ENCODE results near the gene TNFSF10.
"Not testable (repeated sequence)": the region's sequence is repeated elsewhere in the genome, so short reads cannot be mapped to it uniquely, and the experiment has no call there.

TNFSF10 gene

GRCh38 chr3:172522871-172523818, at the start of gene TNFSF10:
TSS of gene TNFSF10 (minus strand) at chr3:172523430. CDS start at chr3:172523384, 46 bp downstream.
- no peak for DNase-seq

- DNase-seq = no peak
Observed at GRCh38 chr3:172569128-172570008, 46.1 kb upstream of the TNFSF10 start.

GRCh38 chr3:172568701-172569100, 45.5 kb upstream of the TNFSF10 start:
- DNase-seq = no peak

GRCh38 chr3:172566785-172567184, 43.6 kb upstream of the TNFSF10 start:
- DNase-seq = not testable (repeated sequence)

- DNase-seq = peak in 1 of 3 experiments; percentile 35
Observed at GRCh38 chr3:172564499-172564898, 41.3 kb upstream of the TNFSF10 start.

GRCh38 chr3:172562871-172563865, 39.9 kb upstream of the TNFSF10 start:
- peak in 2 of 3 experiments; percentile 28 to 68 for DNase-seq

- DNase-seq = peak in 1 of 3 experiments; percentile 21
Observed at GRCh38 chr3:172561897-172562640, 38.8 kb upstream of the TNFSF10 start.

GRCh38 chr3:172560586-172560985, 37.4 kb upstream of the TNFSF10 start:
- DNase-seq = no peak

- DNase-seq = no peak
Observed at GRCh38 chr3:172560026-172560425, 36.8 kb upstream of the TNFSF10 start.

- DNase-seq = no peak
Observed at GRCh38 chr3:172559020-172559419, 35.8 kb upstream of the TNFSF10 start.

- DNase-seq = no peak
Observed at GRCh38 chr3:172557515-172558220, 34.4 kb upstream of the TNFSF10 start.

GRCh38 chr3:172553526-172554252, 30.5 kb upstream of the TNFSF10 start:
- no peak for DNase-seq

GRCh38 chr3:172552607-172553006, 29.4 kb upstream of the TNFSF10 start:
- no peak for DNase-seq

- no peak for DNase-seq
Observed at GRCh38 chr3:172551874-172552273, 28.6 kb upstream of the TNFSF10 start.

GRCh38 chr3:172550347-172550943, 27.2 kb upstream of the TNFSF10 start:
- DNase-seq = no peak

- no peak for DNase-seq
Observed at GRCh38 chr3:172549144-172549543, 25.9 kb upstream of the TNFSF10 start.

- no peak for DNase-seq
Observed at GRCh38 chr3:172546628-172547214, 23.5 kb upstream of the TNFSF10 start.

- DNase-seq = no peak
Observed at GRCh38 chr3:172546105-172546504, 22.9 kb upstream of the TNFSF10 start.

GRCh38 chr3:172544404-172544803, 21.2 kb upstream of the TNFSF10 start:
- DNase-seq = no peak
